Umbilical cord (tissue), 2 donors: ENCODE results near the gene KCNB1. TPM values are rescaled to one million over a fixed set of nuclear protein-coding genes. Genes with fewer than 3 reads are reported as not detected.
A peak's percentile ranks its signal among the peaks of the same experiment; 100 is the strongest.

Source experiments
- DNase-seq: peaks from one replicate; pipeline ENCODE4 v3.0.0-alpha.2; 2015; ENCODE audit warnings: low spot score
- total RNA-seq: library from RNA; depleted of rRNA; stranded (reverse); fragments of >200 nt; gene quantifications from one replicate; pipeline ENCODE4 v1.2.3, GENCODE V29; 2014; ENCODE audit warnings: low replicate concordance; ENCODE audit not compliant: insufficient read depth

KCNB1 gene
- total RNA-seq, 1 donor from 2014 or later: 2.4 TPM

DNA sequence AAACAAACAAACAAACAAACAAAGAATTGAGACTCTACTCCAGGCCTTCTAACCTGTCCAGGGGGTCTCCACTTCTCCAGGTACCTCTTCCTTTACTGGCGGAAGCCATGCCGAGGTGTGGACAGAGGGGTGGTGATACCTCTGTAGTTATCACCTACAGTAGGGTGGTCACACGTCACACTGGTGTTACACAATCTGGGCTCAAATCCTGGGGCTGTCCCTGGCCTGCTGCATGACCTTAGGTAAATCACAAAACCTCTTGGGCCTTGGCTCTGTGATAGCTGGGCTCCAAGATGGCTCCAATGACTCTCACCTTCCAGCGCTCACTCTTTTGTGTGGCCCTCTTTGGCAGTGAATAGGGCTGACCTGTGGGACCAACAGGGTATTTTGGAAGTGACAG lies 127.8 kb downstream of the KCNB1 start:
- DNase-seq: no peak

DNA sequence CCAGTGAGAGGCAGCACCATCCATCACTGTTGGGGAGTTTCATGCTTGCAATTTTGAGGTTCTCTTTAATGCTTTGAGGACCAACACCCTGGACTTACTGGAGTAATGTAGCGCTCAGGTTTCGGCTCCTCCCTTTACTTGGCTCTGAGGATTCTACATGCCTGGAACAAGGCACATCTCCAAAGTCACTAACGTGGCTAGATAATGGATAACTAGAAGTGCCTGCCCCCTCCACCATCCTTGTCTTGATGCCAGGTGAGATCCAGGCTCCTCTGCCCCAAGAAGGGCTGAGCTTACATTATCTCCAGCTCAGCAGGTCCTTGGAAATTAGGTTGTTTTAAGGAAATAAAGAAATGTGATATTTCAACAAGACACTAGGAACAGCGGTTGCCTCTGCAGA lies 129.1 kb downstream of the KCNB1 start:
- DNase-seq: no peak

DNA sequence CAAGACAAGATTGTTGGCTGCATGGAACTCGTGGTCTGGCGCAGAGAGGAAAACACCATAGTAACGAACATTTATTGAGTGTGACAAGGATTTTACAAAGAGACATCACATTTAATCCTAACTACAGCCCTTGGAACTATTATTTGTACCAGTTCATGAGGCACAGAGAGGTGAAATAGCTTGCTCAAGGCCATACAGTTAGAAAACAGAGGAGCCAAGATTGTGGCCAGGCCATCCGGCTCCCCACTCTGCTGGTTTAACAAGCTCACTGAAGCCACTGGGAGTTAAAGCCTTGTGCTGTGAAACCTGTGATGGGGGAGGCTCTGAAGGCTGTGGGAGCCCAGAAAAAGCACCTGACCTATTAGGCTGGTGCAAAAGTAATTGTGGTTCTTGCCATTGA lies 129.7 kb downstream of the KCNB1 start:
- no peak for DNase-seq

DNA sequence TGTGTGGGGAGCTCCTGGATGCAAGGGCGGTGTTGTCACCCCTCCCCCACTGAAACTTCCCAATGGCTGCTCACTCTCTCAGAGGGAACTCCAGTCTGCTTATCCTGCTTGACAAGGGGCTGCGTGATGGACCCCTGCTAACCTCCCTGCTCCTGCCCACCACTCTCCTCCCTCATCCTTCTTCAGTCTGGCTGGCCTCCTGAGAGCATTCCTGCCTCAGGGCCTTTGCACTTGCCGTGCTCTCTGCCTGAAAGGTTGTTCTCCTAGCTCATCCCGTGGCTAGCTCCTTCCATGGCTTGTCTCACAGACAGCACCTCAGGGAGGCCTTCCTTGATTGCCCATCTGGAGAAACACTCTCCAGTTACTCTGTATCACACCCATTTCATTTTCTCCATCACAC lies 130.7 kb downstream of the KCNB1 start:
- DNase-seq: no peak

DNA sequence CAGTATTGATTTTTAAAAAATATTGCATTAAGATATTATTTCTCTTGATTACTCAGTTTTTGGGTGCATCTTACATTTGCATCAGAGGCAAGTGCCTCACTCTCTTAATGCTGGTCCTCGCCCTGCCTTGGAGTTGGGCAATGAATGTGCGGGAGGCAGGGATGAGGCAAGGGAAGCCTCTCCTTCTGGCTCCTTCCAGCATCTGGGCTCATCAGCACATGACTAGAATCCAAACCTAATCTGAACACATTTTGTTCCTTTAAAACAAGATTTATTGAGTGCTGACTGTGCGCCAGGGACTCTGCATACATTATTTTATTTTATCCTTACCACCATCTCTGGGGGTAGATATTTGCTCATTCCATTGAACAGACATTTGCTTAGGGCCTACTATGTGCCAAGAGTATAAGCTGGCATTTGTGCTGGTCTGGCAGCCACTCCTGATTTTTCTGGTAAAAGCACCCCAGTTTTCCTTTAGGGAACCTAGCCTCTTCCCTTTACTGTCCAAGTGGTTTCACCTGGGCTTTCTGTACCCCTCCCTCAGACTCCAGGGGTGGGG lies 132.7 kb downstream of the KCNB1 start:
- no peak for DNase-seq

DNA sequence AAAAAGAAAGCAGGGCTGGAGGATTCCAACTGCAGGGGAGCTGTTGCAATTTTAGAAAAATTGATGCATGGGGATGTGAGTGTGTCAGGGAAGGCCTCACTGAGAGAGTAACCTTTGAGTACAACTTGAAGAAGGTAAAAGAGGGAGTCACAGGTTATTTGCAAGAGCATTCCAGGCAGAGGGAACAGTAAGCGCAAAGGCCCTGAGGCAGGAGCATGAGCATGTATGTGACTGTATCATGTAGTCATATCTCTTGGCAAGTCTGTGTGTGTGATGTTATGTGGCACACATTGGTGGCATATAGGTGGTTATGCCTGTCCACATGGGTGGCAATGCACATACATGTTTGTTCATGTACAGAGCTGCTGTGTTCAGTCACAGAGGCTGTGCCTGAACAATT lies 133.4 kb downstream of the KCNB1 start:
- no peak for DNase-seq

DNA sequence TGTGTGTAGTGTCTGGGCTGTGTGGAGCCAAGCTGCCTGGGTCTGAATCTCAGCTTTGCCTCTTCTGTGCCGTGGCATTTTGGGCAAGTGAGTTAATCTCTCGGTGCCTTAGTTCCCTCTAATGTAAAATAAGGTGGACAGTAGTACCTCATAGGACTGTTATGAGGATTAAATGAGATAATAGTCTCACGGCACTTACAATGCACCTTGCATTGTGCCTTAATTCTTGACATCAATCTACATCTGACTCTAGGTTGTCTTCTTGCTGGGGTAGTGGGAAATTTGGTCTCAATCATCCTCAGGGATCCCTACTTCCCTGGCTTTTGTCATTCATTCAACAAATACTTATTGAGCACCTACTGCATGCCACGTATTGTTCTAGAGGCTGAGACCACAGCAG lies 133.9 kb downstream of the KCNB1 start:
- no peak for DNase-seq

DNA sequence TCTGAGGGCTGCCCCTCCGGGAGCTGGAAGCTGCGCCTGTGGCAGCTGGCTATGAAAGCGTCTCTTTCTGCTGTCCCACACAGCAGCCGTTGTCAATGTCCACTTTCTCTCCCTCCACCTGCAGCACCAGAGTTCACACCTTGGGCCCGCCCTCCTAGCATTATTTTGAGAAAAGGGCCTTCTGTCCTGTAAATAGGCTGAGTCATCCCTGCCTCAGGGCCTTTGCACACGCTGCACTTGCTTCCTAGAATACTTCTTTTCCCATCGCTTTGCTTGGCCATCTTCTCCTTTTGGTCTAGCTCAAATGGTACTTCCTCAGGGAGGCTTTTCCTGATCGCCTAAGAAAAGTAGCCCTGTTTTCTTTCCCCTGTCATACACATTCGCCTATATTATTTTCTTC lies 135.3 kb downstream of the KCNB1 start:
- DNase-seq: no peak

DNA sequence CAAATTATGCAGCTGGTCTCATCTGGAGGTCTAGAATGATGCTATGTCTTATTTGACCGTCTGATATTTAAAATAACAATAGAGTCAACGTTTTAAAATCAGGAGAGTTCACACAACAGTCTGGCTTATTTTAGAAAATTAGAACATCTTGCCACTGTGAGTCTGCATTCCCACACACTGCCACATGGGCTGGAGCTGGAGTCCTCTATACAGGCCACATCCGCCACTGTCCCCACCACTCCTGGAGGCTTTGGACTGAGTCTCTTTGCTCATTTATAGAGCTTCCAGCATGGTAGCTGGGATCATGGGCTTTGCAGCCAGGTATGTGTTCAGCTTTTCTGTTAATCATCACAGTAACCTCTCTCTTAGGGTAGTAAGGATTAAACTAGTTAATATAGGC lies 135.8 kb downstream of the KCNB1 start:
- no peak for DNase-seq

DNA sequence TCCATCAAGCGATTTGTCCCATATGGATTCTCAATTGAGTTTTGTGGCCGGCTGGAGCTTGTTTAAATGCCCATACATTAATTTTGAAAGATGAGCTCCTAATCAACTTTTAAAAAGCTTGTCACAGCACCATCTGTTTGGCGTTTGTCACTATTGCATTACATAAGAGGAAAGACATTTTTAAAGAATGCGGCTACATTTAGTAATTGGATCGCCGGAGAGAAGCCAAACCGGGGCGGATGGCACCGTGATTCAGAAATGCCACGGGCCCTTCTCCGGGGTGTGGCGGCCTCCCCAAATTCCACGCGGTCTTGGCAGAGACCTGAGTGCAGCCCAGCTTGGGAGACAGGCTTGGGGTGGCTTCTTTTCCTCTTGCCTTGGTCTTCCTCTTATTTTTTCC lies 136.9 kb downstream of the KCNB1 start:
- DNase-seq: peak; percentile 17

DNA sequence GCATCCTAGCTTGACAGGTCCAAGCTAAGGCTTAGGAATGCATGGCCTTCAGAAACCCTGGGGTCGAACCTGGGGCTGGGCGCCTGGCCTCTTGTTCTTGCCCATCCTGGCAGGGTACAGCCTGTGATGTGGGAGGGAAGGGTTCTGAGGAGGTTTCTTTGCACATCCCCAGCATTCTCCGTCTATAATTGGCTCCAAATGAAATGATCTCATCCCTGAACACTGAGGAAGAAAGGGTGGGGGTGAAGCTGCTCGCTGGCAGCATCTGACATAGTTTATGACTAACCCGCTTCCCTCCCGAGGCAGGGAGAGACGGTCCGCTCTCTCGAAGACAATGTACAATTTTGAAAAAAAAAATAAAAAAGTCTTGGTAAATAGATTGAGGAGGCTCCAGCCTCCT lies 137.5 kb downstream of the KCNB1 start:
- peak; percentile 92 for DNase-seq

DNA sequence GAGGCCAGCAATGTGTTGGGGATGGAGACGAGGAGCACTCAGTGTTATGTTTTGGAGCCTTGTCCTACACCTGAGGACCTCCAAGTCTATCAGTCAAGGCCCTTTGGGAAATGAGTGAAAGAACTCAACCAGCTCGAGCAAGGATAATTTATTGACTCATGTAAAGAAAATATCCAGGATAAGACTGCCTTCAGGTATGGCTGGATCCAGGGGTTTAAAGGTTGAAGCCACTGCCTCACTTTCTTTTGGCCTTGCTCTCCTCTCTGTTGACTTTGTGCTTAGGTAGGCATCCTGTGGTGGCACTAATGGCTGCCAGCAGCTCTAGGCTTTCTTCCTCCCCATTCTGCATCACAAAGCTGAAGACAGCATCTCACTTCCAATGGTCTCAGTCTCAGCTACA lies 138.3 kb downstream of the KCNB1 start:
- DNase-seq: no peak

DNA sequence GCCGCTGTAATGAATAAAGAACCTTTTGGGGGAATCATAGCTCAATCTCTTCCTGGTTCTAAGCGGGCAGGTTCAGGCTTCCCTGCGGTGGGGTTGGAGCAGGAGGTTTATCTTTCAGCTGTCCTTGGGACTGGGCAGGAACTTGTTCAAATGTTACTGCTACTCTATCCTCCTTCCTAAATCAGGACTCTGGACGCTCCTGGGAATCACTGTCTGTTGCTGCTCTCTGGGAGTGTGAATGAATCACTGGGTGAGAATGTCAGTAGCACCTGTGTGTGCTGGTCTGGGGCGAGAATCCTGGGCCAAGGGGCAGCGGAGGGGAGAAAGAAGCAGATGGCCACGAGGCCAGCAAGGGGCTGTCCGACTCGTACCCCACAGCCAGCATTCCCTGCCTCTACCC lies 139.2 kb downstream of the KCNB1 start:
- DNase-seq: no peak

DNA sequence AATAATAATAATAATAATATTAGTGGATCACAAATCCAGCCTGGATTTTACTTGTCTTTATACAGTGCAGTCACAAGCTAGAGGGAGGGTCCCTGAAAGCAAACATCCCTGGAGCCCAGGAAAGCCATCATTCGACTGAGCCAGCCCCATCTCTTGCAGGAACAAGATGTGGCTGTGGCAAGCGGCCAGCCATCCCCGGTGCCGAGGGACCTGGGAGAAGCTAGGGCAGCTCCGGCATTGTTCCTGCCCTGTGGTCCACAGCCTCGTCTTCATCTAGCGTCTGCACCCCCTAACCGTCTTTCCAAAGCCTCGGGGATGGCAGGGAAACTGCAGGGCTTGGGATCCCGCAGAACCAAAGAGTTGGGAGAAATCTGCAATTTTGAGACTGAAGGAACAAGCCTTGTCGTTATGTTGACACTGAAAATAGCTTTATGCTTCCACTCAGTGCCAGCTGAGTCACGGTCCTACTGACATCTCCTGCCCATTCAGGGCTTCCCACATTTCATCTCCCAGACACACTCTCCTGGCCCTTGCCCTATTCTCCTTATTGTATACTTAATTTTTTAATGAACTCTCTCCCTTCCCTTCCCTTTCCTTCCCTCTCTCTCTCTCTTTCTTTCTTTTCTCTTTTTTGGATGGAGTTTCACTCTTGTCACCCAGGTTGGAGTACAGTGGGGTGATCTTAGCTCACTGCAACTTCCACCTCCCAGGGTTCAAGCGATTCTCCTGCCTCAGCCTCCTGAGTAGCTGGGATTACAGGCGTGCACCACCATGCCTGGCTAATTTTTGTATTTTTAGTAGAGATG lies 142.1 kb downstream of the KCNB1 start:
- DNase-seq: no peak

DNA sequence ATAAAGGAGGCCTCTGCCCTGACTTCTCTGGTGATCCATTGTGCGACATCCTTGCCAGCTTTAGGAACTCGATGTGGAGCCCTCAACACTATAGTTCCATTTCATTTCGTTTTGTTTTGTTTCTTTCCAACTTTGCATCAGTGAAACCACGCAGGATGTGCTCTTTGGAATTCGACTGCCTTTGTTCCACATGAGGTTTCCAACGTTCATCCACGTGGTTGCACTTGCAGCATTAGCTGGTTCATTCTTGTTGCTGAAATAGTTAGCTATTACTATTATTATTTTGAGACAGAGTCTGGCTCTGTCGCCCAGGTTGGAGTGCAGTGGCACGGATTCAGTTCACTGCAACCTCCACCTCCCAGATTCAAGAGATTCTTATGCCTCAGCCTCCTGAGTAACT lies 143.3 kb downstream of the KCNB1 start:
- DNase-seq: no peak

DNA sequence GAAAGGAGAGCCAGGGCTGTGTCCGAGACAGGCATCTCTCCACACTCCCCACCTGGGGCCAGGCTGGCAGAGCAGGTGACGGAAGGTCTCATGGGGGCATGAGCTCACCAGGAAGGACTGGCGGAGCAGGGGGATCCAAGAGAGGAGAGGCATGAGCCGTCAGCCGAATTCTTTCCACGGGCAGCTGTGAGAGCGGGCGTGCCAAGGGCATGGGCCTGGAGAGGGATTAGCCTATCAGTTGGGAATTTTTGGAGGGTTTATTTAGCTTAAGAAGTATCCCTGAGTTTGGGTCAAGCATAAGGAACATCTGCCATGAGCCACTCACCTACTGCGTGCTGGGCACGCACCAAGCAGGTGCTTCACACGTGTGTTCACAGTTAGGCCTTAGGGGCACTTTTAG lies 144.4 kb downstream of the KCNB1 start:
- no peak for DNase-seq

DNA sequence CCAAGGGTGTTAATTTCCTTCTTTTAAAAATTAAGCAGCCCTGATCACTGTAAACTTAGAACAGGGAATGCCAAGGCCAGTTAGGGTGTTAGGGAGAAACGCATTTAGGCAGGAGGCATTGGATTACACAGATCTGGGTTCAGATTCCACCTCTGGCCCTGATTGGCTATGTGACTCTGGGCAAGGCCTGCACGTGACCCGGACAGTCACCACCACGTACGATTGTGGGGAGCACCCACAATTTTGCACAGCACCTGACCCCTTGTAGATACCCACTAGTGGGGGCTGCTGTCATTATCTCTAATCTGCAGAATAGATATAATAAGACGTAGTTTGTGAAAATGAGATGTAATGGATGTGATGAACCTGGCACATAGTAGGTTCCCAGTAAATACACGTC lies 145.1 kb downstream of the KCNB1 start:
- no peak for DNase-seq

DNA sequence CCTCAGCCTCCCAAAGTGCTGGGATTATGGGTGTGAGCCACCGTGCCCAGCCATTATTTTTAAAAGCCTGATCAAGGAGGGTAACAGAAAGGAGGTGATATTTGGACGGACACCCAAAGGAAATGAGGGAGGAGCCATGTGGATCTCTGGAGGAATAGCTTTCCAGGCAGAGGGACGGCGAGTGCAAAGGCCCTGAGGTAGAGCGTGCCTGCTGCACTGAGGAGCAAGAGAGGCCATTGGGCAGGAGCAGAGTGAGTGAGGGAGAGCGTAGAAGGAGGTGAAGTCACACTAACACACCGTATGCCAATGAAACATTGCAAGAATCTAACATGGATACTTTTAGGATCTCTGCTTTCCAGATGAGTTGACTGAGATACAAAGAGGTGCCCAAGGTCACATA lies 145.7 kb downstream of the KCNB1 start:
- DNase-seq: no peak

DNA sequence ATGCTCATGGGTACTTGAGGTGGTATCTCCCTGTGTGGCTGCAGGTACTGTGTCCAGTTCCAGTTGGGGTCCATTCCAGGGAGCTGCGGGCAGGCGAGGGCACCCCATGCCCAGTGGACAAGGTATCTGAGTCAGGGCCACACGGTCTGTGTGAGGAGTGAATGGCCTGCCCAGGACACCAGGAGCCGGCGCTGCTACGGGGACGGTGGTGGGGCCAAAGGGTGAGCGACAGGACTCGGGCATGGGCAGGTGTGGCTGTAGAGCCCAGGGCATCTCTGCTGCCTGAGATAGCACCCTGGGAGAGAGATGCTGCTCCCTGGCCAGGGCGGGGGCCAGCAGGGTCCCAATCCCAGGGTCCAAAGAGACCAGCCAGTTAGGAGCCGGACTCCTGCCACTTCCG lies 147.0 kb downstream of the KCNB1 start:
- no peak for DNase-seq

DNA sequence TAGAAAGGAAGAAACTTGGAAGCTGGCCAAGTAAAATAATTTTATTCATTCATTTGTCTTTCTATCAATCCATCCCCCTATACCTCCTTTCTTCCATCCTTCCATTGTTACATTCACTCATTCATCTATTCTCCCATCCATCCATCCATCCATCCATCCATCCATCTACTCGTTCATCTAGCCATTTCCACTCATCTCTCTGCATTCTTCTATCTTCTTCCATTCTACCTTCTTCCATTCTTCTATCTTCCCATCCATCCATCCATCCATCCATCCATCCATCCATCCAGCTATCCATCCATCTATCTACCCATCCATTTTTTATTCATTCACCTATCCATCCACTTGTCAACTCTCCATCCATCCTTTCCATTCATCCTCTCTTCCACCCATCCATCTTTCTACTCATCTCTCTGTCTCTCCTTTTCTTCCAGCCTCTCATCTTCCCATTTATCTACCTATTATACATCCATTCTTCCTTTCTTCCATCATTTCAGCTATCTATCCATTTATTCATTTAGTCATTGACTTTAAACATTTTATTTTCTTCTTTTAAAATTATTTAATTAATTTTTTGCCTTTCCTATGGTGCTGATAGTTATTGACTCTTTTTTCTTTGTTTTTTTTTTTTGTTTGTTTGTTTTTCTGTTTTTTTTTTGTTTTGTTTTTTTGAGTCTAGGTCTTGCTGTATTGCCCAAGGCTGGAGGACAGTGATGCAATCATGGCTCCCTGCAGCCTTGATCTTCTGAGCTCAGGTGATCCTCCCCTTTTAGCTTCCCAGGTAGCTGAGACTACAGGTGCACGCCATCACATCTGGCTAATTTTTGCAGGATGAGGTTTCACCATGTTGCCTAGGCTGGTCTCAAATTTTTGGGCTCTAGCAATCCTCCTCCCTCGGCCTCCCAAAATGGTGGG lies 151.5 kb downstream of the KCNB1 start:
- DNase-seq: no peak

DNA sequence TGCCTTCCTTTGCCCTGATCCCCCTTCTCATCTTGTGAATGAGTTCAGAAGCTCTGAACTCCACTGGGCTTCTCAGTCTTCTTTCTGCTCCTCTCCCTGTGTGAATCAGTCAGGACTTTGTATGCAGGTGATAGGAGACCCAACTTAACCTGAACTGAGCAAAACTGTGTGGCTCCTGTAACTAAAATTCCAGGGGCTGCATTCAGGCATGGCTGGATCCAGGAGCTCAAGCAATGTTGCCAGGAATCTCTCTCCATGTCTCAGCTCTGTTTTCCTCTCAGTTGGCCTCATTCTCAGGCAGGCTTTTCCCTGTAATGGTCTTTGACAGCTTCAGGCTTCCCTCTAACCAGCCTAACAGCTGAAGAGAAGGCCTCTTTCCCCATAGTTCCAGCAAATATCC lies 153.7 kb downstream of the KCNB1 start:
- DNase-seq: no peak

DNA sequence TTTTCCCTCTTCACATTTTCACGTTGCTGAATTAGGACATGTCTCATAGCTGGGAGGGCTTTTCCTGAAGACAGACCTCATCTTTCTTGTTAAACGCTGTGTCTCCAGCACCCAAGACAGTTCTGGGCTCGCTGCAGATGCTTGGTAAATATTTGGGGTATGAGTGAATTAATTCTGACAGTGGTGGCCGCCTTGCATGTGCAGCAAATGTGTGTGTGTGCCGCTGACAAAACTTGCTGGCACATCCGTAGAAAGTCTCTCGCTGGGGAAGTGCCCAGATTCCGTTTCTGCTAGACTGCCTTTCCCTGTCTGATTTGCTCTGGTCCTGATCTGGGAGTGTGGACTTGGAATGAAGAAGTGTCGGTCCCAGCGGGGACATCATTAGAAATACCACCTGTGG lies 156.4 kb downstream of the KCNB1 start:
- peak; percentile 10 for DNase-seq

DNA sequence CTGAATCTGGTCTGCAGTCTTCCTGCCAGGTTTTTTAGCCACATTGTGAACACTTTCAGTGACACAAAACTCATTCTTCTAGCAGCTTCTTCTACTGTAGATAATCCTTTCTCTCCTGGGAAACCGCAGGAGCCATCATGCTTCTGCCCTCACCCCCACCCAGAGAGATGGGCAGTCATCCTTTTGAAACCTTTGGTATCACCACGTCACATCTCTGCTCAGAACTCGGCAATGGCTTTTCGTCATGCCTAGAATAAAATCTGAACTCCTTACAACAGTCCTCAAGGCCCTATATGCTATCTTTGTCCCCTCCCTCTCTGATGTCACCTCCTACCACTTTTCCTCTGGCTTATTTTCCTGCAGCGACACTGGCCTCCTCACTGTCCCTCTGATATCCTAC lies 158.2 kb downstream of the KCNB1 start:
- DNase-seq: no peak
